Osteoblast (primary cell): ENCODE results near the gene TREH. TPM values are rescaled to one million over a fixed set of nuclear protein-coding genes. Genes with fewer than 3 reads are reported as not detected.
A peak's percentile ranks its signal among the peaks of the same experiment; 100 is the strongest.

Source experiments
- DNase-seq: peaks from one replicate; pipeline ENCODE4 v3.0.0; 2011; ENCODE audit warnings: low spot score, mixed read lengths; ENCODE audit not compliant: insufficient read length; ENCODE audit errors: missing footprints
- H2AFZ ChIP-seq: 2 replicates; pipeline ENCODE4 v1.6.0; 2011; ENCODE audit warnings: mild to moderate bottlenecking, low read length
- H3K27ac ChIP-seq: 2 replicates; pipeline ENCODE4 v1.5.1; 2011; ENCODE audit warnings: mild to moderate bottlenecking, low read depth, low read length, moderate library complexity
- H3K27me3 ChIP-seq: 2 replicates; pipeline ENCODE4 v1.6.0; 2012; ENCODE audit warnings: mild to moderate bottlenecking, control low read depth, inconsistent platforms, low read length, moderate library complexity; ENCODE audit not compliant: insufficient read depth
- H3K36me3 ChIP-seq: 2 replicates; pipeline ENCODE4 v1.5.1; 2011; ENCODE audit warnings: mild to moderate bottlenecking, low read length, control low read depth, moderate library complexity; ENCODE audit not compliant: insufficient read depth
- H3K4me1 ChIP-seq: 2 replicates; pipeline ENCODE4 v1.5.1; 2011; ENCODE audit warnings: mild to moderate bottlenecking, low read length, control low read depth, moderate library complexity; ENCODE audit not compliant: insufficient read depth
- H3K4me2 ChIP-seq: 2 replicates; pipeline ENCODE4 v1.6.0; 2011; ENCODE audit warnings: mild to moderate bottlenecking, low read length; ENCODE audit not compliant: insufficient read depth
- H3K4me3 ChIP-seq: fragments of 200-600 bp; sonication (generic); 3 replicates; pipeline ENCODE4 v1.5.1; 2012; ENCODE audit warnings: mild to moderate bottlenecking, low read length, inconsistent platforms; ENCODE audit not compliant: insufficient read depth
- H3K79me2 ChIP-seq: 2 replicates; pipeline ENCODE4 v1.6.0; 2012; ENCODE audit warnings: mild to moderate bottlenecking, low read length, control low read depth, inconsistent platforms; ENCODE audit not compliant: insufficient read depth
- H3K9me3 ChIP-seq: 2 replicates; pipeline ENCODE4 v1.5.1; 2011; ENCODE audit warnings: low read depth, low read length, control low read depth
- H4K20me1 ChIP-seq: 2 replicates; pipeline ENCODE4 v1.6.0; 2012; ENCODE audit warnings: mild to moderate bottlenecking, low read length, control low read depth; ENCODE audit not compliant: insufficient read depth
- total RNA-seq: library from RNA; depleted of rRNA; stranded (reverse); fragments of >200 nt; gene quantifications from 2 replicates; pipeline ENCODE4 v1.2.3, GENCODE V29; 2012
- TF ChIP-seq, protein P1 (sequence below): IDR thresholded peaks from 2 replicates; pipeline ENCODE4 v1.5.1; 2011; ENCODE audit warnings: mild to moderate bottlenecking, low read depth, low read length, moderate library complexity; ENCODE audit errors: extremely low read depth

TREH gene
- total RNA-seq, 1 donor = not detected

DNA sequence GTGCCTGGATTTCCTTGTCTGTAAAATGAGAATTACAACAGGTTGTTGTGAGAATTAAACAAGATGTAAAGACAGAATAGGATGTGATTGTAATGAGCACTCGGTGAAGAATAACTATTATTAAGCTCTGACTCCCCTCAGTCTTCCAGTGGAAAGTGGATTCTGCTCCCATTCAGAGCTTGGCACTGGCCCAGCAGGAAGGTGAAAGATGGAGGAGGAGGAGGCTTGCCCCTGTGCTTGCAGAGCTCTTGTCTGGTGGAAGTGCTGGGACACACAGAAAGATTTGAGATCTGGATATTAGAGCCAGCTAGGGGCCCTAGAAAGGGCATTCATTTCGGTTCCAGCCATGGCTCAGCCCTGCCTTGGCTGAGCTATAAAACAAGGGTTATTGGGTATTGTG, 43.8 kb downstream of the TREH start:
- Histone ChIP-seq H4K20me1 (peaks cover 26% of the 10 kb centered on the region), H3K27me3 (no peaks in the 10 kb centered on the region), H3K4me3 (no peak overlapping the region), H3K4me2 (no peak overlapping the region), H2AFZ (no peak overlapping the region), H3K36me3 (peaks cover 81% of the 10 kb centered on the region), H3K79me2 (peaks cover 29% of the 10 kb centered on the region), H3K9me3 (no peaks in the 10 kb centered on the region), H3K27ac (no peak overlapping the region), H3K4me1 (peaks cover 35% of the 10 kb centered on the region)
- no peak for DNase-seq
- TF ChIP-seq, protein P1, sequence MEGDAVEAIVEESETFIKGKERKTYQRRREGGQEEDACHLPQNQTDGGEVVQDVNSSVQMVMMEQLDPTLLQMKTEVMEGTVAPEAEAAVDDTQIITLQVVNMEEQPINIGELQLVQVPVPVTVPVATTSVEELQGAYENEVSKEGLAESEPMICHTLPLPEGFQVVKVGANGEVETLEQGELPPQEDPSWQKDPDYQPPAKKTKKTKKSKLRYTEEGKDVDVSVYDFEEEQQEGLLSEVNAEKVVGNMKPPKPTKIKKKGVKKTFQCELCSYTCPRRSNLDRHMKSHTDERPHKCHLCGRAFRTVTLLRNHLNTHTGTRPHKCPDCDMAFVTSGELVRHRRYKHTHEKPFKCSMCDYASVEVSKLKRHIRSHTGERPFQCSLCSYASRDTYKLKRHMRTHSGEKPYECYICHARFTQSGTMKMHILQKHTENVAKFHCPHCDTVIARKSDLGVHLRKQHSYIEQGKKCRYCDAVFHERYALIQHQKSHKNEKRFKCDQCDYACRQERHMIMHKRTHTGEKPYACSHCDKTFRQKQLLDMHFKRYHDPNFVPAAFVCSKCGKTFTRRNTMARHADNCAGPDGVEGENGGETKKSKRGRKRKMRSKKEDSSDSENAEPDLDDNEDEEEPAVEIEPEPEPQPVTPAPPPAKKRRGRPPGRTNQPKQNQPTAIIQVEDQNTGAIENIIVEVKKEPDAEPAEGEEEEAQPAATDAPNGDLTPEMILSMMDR = no peak

DNA sequence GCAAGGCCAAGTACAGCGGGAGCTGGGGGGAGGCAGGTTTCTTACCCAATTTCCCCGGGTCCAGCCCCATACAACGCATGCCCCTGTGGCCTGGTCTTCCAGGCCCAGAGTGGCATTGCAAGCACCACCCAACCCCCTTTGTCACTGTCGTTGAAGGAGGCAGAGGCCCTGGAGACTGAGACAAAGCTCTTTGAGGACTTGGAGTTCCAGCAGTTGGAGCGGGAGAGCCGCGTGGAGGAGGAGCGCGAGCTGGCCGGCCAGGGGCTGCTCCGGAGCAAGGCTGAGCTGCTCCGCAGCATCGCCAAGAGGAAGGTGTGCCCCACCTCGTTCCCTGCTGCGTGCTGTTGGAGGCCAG, 44.2 kb downstream of the TREH start:
- Histone ChIP-seq H3K4me1 (peaks cover 35% of the 10 kb centered on the region), H3K4me2 (no peak overlapping the region), H3K4me3 (no peak overlapping the region), H3K27me3 (no peaks in the 10 kb centered on the region), H3K9me3 (no peaks in the 10 kb centered on the region), H3K79me2 (peaks cover 28% of the 10 kb centered on the region), H3K27ac (no peak overlapping the region), H2AFZ (no peak overlapping the region), H3K36me3 (peaks cover 81% of the 10 kb centered on the region), H4K20me1 (peaks cover 26% of the 10 kb centered on the region)
- TF ChIP-seq, protein P1 = no peak
- DNase-seq = no peak

DNA sequence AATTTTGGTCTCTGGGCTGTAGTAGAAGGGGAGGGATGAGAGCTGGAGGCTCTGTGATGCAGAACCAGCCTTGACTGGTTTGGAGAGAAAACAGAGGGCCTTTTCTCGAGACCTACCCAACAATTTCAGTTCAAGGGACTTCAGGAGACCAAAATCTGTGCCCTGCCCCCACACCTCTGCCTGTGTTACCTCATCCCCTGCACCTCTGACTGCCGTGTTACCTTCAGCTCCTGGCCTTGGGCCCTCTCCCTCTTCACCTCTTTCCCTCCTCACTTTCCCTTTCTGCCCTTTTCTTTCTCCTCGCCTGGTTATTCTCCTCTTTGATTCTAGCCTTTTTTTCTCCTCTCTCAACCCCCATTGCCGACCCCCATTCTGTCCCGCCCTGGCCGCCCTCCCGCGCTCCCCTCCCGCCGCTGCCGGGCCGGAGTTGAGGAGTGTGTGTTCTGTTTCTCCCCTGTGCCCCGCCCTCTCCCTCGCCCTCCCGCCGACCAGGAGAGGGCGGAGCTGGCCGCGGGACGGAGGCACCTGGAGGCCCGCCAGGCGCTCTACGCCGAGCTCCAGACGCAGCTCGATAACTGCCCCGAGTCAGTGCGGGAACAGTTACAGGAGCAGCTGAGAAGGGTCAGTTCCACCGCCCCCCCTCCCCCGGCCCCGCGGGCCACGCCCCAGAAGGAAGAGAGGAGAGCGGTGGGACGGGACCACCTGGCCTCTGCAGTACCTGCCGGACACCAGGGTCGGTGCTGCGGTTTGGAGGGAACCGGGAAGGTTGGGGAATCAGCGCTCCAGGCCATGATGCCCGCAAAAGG, 44.8 kb downstream of the TREH start:
- no peaks in the 10 kb centered on the region for H3K27me3 ChIP-seq
- H3K27ac ChIP-seq = peak overlapping the region; percentile 46
- no peak overlapping the region for H2AFZ ChIP-seq
- H3K36me3 ChIP-seq = peaks cover 81% of the 10 kb centered on the region
- TF ChIP-seq, protein P1 = no peak
- H3K4me3 ChIP-seq = no peak overlapping the region
- peak; percentile 89 for DNase-seq
- H3K79me2 ChIP-seq = peaks cover 29% of the 10 kb centered on the region
- H4K20me1 ChIP-seq = peaks cover 23% of the 10 kb centered on the region
- no peaks in the 10 kb centered on the region for H3K9me3 ChIP-seq
- H3K4me2 ChIP-seq = peak overlapping the region; percentile 8
- H3K4me1 ChIP-seq = peaks cover 35% of the 10 kb centered on the region

GRCh38 chr11:118633979-118634378, 45.5 kb downstream of the TREH start:
- H2AFZ ChIP-seq = no peak overlapping the region
- no peak overlapping the region for H3K4me3 ChIP-seq
- no peaks in the 10 kb centered on the region for H3K27me3 ChIP-seq
- peak; percentile 94 for DNase-seq
- H4K20me1 ChIP-seq = peaks cover 29% of the 10 kb centered on the region
- H3K27ac ChIP-seq = peak overlapping the region; percentile 46
- peaks cover 37% of the 10 kb centered on the region for H3K4me1 ChIP-seq
- H3K4me2 ChIP-seq = peak overlapping the region; percentile 8
- H3K36me3 ChIP-seq = peaks cover 83% of the 10 kb centered on the region
- H3K79me2 ChIP-seq = peaks cover 36% of the 10 kb centered on the region
- no peaks in the 10 kb centered on the region for H3K9me3 ChIP-seq
- TF ChIP-seq, protein P1 = no peak
